ENCODE data around the gene ACAT2.
"Not testable (repeated sequence)": the region's sequence is repeated elsewhere in the genome, so short reads cannot be mapped to it uniquely, and the experiment has no call there.

The ACAT2 gene

GRCh38 chr6:159816775-159817174, 54.9 kb downstream of the ACAT2 start:
- DNase-seq, result not testable (repeated sequence)

- DNase-seq, result no peak
These were observed 56.3 kb downstream of the ACAT2 start for GRCh38 chr6:159817951-159818739.

GRCh38 chr6:159819098-159819497, 57.3 kb downstream of the ACAT2 start:
- no peak for DNase-seq

GRCh38 chr6:159819932-159820640, 58.2 kb downstream of the ACAT2 start:
- DNase-seq, result peak; percentile 36

- no peak for DNase-seq
These were observed 59.3 kb downstream of the ACAT2 start for GRCh38 chr6:159821122-159821521.

- no peak for DNase-seq
These were observed 59.9 kb downstream of the ACAT2 start for GRCh38 chr6:159821726-159822125.

- DNase-seq, result no peak
These were observed 62.1 kb downstream of the ACAT2 start for GRCh38 chr6:159823953-159824352.

GRCh38 chr6:159824690-159825089, 62.8 kb downstream of the ACAT2 start:
- DNase-seq, result not testable (repeated sequence)

GRCh38 chr6:159826004-159826403, 64.2 kb downstream of the ACAT2 start:
- no peak for DNase-seq

- DNase-seq, result no peak
These were observed 65.3 kb downstream of the ACAT2 start for GRCh38 chr6:159826968-159827647.

- no peak for DNase-seq
These were observed 66.2 kb downstream of the ACAT2 start for GRCh38 chr6:159828074-159828473.

Measured in CD4-positive, alpha-beta T cell treated with Interleukin-10 for 1 hour (primary cell).